Activated CD4-positive, alpha-beta memory T cell treated with anti-CD3 and anti-CD28 coated beads for 36 hours (primary cell): Measurements from ENCODE around the gene CKAP4. TPM values are rescaled to one million over a fixed set of nuclear protein-coding genes. Genes with fewer than 3 reads are reported as not detected.

Experiments
- CTCF ChIA-PET: fragments of 350-600 bp; sonication (Branson Sonifier 250); formaldehyde crosslinking; loops from one replicate; lab custom pipeline; 2021; ENCODE audit warnings: antibody characterized with exemption, inconsistent platforms; lab: Charles Lee
- POLR2A ChIA-PET: fragments of 350-600 bp; sonication (Branson Sonifier 250); formaldehyde crosslinking; loops from one replicate; lab custom pipeline; 2021; ENCODE audit warnings: antibody characterized with exemption; lab: Charles Lee
- DNase-seq: peaks from one replicate; pipeline ENCODE4 v3.0.0-alpha.2; 2020
- H3K27ac Mint-ChIP-seq: one replicate; pipeline ENCODE4 v1.8.0; 2021; ENCODE audit warnings: mixed read lengths
- H3K27me3 Mint-ChIP-seq: one replicate; pipeline ENCODE4 v1.8.0; 2021; ENCODE audit warnings: mixed read lengths
- H3K36me3 Mint-ChIP-seq: one replicate; pipeline ENCODE4 v1.8.0; 2021; ENCODE audit warnings: mixed read lengths
- H3K4me1 Mint-ChIP-seq: one replicate; pipeline ENCODE4 v1.8.0; 2021; ENCODE audit warnings: low read depth, mixed read lengths
- H3K4me3 Mint-ChIP-seq: one replicate; pipeline ENCODE4 v1.8.0; 2021; ENCODE audit warnings: mild to moderate bottlenecking, mixed read lengths
- H3K9me3 Mint-ChIP-seq: one replicate; pipeline ENCODE4 v1.8.0; 2021; ENCODE audit warnings: mixed read lengths
- intact Hi-C: fragments of 100-400 bp; cut with micrococcal nuclease; formaldehyde crosslinking; loops from one replicate; pipeline ENCODE4 v1.15.1; 2023
- total RNA-seq, 2 experiments: library from RNA; stranded (reverse); gene quantifications; one replicate each; pipeline ENCODE4 v1.2.3, GENCODE V29; 2021

Gene CKAP4
- total RNA-seq, 2 experiments from 2014 or later: 18.5 to 19.0 TPM

DNA sequence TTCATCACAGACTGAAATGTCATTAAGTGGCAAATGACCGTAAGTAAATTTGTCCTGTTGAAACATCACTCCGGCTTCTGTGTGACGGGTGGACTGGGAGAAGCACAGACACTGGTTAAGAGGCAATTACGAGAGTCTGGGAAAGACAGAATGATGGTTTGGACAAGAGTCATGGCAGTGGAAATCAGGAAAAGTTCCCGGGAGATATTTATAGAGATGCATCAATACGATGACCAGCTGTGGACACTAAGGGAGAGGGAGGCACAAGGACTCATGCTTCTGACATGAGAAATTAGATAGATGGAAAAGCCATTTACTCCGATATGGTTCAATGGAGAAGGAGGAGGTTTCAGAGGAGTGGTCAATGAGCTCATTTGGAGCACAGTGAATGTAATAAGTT lies 27.3 kb downstream of the CKAP4 start:
- peaks cover 14% of the 10 kb centered on the region for H3K27me3 Mint-ChIP-seq
- ChIA-PET POLR2A (no interaction called here), CTCF (interaction anchor here (13.4 kb wide), 1 partner anchor 61 kb away, joined by 285 read pairs; no protein-coding TSS in a partner anchor)
- intact Hi-C loops: loop anchor here (5.0 to 10.0 kb wide), 4 partner anchors 48 to 694 kb away; partner anchors contain the start of gene NUAK1
- H3K4me3 Mint-ChIP-seq: no peak overlapping the region
- H3K36me3 Mint-ChIP-seq: peaks cover 2% of the 10 kb centered on the region
- H3K27ac Mint-ChIP-seq: no peak overlapping the region
- H3K9me3 Mint-ChIP-seq: peaks cover 15% of the 10 kb centered on the region
- peaks cover 4% of the 10 kb centered on the region for H3K4me1 Mint-ChIP-seq
- DNase-seq: no peak

DNA sequence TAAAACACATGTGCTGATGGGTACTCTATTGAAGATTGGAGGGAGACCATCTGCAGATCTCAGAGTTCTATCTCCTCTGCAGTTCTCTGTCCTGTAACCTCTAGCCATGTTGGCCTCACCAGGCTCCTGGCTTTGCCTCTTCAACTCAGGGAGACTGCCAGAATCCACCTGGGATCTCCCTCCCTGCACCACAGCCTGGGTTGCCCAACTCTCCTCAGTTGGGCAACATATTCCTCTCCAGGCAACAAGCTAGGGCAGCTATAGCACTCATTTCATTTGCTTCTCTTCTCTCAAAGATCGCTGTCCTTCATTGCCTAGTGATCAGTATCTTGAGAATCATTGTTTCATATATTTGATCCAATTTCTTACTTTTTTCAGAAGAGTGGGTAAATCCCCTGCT lies 28.8 kb downstream of the CKAP4 start:
- Mint-ChIP-seq H3K9me3 (peaks cover 15% of the 10 kb centered on the region), H3K36me3 (peaks cover 2% of the 10 kb centered on the region), H3K4me1 (peaks cover 4% of the 10 kb centered on the region), H3K27me3 (peaks cover 21% of the 10 kb centered on the region), H3K27ac (no peak overlapping the region), H3K4me3 (no peak overlapping the region)
- CTCF ChIA-PET: interaction anchor here (1.5 kb wide), 1 partner anchor 8 kb away, joined by 4 read pairs; no protein-coding TSS in a partner anchor
- POLR2A ChIA-PET: no interaction called here
- intact Hi-C loops: no loop called here
- no peak for DNase-seq

DNA sequence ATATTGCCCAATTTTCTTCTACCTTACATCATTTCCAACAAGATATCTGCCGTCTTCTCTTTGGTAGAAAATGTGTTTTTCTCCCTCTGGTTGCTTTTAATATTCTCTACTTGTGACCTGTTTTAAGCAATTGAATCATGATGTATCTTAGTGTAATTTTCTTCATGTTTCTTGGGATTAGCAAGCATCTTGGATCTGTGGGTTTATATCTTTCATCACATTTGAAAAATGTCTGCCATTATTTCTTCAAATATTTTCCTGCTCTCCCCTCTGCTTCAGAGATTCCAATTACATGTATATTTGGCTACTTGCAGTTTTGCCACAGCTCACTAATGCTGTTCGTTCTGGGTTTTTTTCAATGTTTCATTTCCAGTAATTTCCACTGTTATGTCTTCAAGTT lies 30.1 kb downstream of the CKAP4 start:
- Mint-ChIP-seq H3K36me3 (peaks cover 2% of the 10 kb centered on the region), H3K9me3 (peaks cover 15% of the 10 kb centered on the region), H3K4me1 (peaks cover 4% of the 10 kb centered on the region), H3K27me3 (peaks cover 28% of the 10 kb centered on the region), H3K27ac (no peak overlapping the region), H3K4me3 (no peak overlapping the region)
- CTCF ChIA-PET: interaction anchor here (1.5 kb wide), 1 partner anchor 9 kb away, joined by 4 read pairs; no protein-coding TSS in a partner anchor
- DNase-seq: no peak
- intact Hi-C loops: no loop called here
- POLR2A ChIA-PET: no interaction called here

DNA sequence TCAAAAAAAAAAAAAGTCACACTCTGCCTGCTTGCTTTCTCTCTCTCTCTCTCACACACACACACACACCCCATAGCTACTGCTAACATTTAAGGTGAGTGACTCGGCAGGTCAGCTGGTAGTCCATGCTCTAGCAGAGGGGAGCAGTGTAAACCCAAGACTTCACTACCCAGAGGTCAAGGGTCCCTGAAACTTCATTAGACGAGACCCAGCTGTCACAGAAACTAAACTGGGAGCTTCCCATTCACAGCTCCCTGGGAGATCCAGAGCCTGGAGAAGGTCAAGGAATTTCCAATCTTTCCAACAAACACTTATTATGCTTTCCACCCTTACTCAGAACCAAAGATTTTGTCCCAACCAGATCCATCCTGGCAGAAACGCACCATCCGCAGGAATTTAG lies 33.2 kb downstream of the CKAP4 start:
- CTCF ChIA-PET: interaction anchor here (1.8 kb wide), 1 partner anchor 9 kb away, joined by 9 read pairs; no protein-coding TSS in a partner anchor
- DNase-seq: no peak
- peaks cover 32% of the 10 kb centered on the region for H3K27me3 Mint-ChIP-seq
- peaks cover 15% of the 10 kb centered on the region for H3K9me3 Mint-ChIP-seq
- no peak overlapping the region for H3K27ac Mint-ChIP-seq
- peaks cover 2% of the 10 kb centered on the region for H3K36me3 Mint-ChIP-seq
- H3K4me3 Mint-ChIP-seq: no peak overlapping the region
- no peaks in the 10 kb centered on the region for H3K4me1 Mint-ChIP-seq
- intact Hi-C loops: no loop called here
- POLR2A ChIA-PET: no interaction called here

DNA sequence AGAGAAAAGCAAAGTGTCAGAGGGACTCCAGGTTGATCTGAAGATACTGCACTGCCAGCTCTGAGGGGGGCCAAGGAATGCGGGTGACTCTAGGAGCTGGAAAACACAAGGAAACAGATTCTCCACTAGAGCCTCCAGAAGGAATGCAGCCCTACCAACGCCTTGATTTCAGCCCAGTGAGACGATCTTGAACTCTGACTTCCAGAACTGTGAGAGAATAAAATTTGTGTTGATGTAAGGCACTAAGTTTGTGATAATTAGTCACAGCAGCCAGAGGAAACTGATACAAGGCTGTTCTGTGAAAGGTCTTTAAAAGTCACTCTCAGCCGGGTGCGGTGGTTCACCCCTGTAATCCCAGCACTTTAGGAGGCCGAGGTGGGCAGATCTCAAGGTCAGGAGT lies 34.2 kb downstream of the CKAP4 start:
- intact Hi-C loops: no loop called here
- H3K4me1 Mint-ChIP-seq: no peaks in the 10 kb centered on the region
- H3K9me3 Mint-ChIP-seq: peaks cover 12% of the 10 kb centered on the region
- ChIA-PET CTCF (interaction anchor here (0.9 kb wide), 1 partner anchor 10 kb away, joined by 3 read pairs; no protein-coding TSS in a partner anchor), POLR2A (no interaction called here)
- no peak overlapping the region for H3K27ac Mint-ChIP-seq
- peaks cover 32% of the 10 kb centered on the region for H3K27me3 Mint-ChIP-seq
- no peak overlapping the region for H3K4me3 Mint-ChIP-seq
- DNase-seq: no peak
- H3K36me3 Mint-ChIP-seq: peaks cover 2% of the 10 kb centered on the region

DNA sequence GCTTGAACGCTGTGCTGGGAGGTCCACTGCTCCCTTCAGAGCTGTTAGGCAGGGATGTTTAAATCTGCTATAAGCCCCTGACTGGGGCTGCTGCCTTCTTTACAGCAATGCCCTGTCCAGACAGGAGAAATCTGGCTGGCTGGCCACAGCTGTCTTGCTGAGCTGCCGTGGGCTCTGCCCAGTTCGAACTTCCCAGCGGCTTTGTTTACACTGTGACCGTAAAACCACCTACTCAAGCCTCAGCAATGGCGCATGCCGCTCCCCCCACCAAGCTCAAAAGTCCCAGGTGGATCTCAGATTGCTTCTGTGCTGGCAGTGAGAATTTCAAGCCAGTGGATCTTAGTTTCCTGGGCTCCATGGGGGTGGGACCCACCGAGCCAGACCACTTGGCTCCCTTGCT lies 35.8 kb downstream of the CKAP4 start:
- Mint-ChIP-seq H3K36me3 (no peaks in the 10 kb centered on the region), H3K27me3 (peaks cover 36% of the 10 kb centered on the region), H3K4me3 (no peak overlapping the region), H3K27ac (no peak overlapping the region), H3K9me3 (peaks cover 8% of the 10 kb centered on the region), H3K4me1 (no peaks in the 10 kb centered on the region)
- intact Hi-C loops: no loop called here
- ChIA-PET CTCF (interaction anchor here (0.6 kb wide), 1 partner anchor 12 kb away, joined by 3 read pairs; no protein-coding TSS in a partner anchor), POLR2A (no interaction called here)
- DNase-seq: no peak

DNA sequence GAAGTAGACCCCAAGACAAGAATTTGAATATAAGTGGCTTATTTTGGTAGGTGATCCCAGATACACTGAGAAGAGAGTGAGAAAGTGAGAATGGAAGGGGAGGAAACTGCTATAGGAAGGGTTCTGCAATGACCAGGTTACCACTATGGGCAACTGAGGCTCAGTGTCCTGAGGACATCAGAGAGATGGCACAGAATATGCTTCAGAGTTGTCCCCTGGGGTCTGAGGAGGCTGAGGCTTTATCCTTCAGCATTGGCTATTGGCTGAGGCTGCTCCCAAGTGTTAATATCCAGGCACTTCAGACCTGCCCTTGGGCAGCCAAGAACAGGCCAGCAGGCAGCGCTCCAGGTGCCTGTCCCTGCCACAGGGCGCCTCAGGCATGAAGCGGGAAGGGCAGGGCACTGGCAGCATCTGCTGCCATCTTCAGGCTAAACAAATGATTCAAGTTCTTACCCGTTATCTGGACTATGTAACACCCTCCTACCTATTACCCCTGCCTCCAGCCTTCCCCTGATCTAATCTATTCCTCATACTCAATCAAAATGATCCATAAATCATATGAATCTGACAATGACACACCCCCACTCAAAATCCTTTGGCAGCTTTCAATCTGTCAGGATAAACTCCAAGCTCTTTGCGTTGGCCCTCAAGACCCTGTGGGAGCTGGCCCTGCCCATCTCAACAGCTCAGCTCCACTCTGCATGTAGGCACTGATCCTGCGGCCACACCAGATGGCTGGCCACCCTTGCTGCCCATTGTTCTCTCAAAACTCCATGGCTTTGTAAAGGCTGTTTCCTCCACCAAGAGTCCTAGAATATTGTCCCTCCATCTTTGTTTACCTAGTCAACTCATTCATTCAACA lies 42.4 kb downstream of the CKAP4 start:
- H3K4me1 Mint-ChIP-seq: no peaks in the 10 kb centered on the region
- ChIA-PET POLR2A (no interaction called here), CTCF (interaction anchor here (1.0 to 1.2 kb wide), 2 partner anchors 18 to 21 kb away, joined by 3 read pairs; no protein-coding TSS in a partner anchor)
- H3K4me3 Mint-ChIP-seq: no peak overlapping the region
- H3K9me3 Mint-ChIP-seq: peaks cover 8% of the 10 kb centered on the region
- no peaks in the 10 kb centered on the region for H3K36me3 Mint-ChIP-seq
- no peak for DNase-seq
- no peak overlapping the region for H3K27ac Mint-ChIP-seq
- intact Hi-C loops: no loop called here
- peaks cover 15% of the 10 kb centered on the region for H3K27me3 Mint-ChIP-seq

DNA sequence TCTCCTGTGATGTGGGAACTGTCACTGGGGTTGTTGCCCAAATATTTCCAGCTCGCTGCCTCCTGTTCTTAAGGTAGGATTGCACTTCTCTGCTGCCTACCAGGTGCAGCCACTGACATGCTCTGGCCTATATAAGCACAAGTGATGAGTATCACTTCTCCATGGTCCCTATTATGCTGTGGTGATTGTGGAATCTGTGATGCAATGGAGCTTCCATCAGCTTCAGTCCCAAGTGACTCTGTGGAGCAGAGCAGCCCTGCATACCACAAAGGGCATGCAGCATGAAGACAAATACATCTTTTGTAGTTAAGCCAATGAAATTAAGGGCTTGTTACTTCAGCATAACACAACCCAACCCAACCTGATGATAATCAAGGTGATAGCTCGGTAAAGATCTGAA lies 43.5 kb downstream of the CKAP4 start:
- Mint-ChIP-seq H3K36me3 (no peaks in the 10 kb centered on the region), H3K4me1 (no peaks in the 10 kb centered on the region), H3K27me3 (peaks cover 13% of the 10 kb centered on the region), H3K9me3 (peaks cover 8% of the 10 kb centered on the region), H3K4me3 (no peak overlapping the region), H3K27ac (no peak overlapping the region)
- no peak for DNase-seq
- intact Hi-C loops: no loop called here
- ChIA-PET CTCF (interaction anchor here (1.0 kb wide), 1 partner anchor 19 kb away, joined by 3 read pairs; no protein-coding TSS in a partner anchor), POLR2A (interaction anchor here (0.6 kb wide), 1 partner anchor 428 kb away, joined by 3 read pairs; no protein-coding TSS in a partner anchor)

DNA sequence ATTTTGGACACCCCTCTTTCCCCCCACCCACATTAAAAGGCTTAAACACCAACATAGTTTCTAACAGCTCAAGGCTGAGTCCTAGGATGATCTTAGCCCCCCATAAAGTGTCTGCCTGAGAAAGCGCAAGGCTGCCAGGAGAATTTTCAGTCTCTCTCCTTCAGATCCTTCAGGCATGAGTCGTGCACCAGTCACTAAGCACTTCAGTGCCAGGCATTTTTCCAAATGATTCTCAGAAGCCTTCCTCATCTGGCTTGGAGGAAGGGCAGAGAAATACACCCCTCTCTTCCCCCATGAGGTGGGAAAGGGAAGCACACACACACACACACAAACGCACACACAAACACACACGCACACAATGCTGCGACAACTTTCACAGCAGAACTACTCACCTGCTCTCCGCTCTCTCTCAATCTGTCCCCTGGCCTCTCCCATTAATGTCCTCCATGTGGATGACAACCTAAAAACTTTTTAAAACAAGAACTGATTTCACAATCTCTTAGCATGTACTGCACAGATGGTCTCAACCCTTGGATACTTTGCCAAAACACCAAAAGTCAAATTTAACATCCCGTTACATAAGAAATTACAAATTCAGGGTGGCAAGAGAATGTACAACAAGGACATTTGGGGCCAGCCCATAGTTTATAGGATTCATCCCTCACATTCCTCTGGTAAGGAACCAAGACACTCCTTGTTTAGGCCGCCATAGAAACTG lies 49.8 kb downstream of the CKAP4 start:
- Mint-ChIP-seq H3K4me3 (no peak overlapping the region), H3K36me3 (no peaks in the 10 kb centered on the region), H3K27ac (no peak overlapping the region), H3K27me3 (peaks cover 6% of the 10 kb centered on the region), H3K4me1 (no peaks in the 10 kb centered on the region), H3K9me3 (no peaks in the 10 kb centered on the region)
- ChIA-PET POLR2A (no interaction called here), CTCF (no interaction called here)
- intact Hi-C loops: no loop called here
- DNase-seq: no peak

DNA sequence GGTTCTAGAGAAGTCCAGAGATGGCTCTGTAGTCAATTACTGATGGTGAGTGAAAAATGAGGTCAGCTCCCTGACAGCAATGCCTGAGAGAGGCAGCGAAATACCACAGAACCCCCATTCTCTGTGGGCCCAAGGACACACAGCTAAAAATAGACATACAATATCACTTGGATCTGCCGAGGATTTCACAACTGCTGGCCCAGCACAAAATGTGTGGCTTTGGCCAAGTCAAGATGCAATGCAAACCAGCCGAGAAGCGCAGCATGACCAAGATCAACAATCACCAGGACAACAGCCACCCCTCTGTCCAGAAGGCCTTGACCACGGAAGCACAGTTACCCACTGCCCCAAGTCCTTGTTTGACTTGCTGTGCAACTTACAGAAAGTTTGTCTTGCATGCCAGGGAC lies 52.2 kb downstream of the CKAP4 start:
- Mint-ChIP-seq H3K4me1 (no peaks in the 10 kb centered on the region), H3K27me3 (peaks cover 6% of the 10 kb centered on the region), H3K27ac (no peak overlapping the region), H3K9me3 (no peaks in the 10 kb centered on the region), H3K36me3 (no peaks in the 10 kb centered on the region), H3K4me3 (no peak overlapping the region)
- intact Hi-C loops: no loop called here
- POLR2A ChIA-PET: no interaction called here
- no peak for DNase-seq
- CTCF ChIA-PET: no interaction called here

DNA sequence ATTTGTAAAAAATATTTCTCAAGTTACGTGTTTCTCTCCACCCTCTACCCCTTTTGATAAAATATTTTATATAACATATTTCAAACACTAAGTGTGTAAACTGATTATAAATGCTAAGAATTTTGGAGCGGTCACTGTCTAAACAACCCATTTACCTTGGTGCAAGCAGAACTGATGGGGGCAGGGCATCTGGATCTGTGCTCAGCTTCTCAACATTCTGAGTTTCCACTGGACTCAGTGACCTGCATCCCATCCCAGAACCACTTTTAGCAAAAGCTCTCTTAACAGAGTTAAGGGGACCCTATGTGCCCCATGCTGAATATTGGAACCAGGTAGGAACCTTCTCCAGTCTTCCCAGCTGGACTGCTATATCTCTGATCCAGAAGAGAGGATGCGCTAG lies 53.5 kb downstream of the CKAP4 start:
- ChIA-PET POLR2A (no interaction called here), CTCF (no interaction called here)
- no peaks in the 10 kb centered on the region for H3K4me1 Mint-ChIP-seq
- no peak overlapping the region for H3K4me3 Mint-ChIP-seq
- intact Hi-C loops: no loop called here
- no peak for DNase-seq
- no peak overlapping the region for H3K27ac Mint-ChIP-seq
- H3K27me3 Mint-ChIP-seq: peaks cover 6% of the 10 kb centered on the region
- no peaks in the 10 kb centered on the region for H3K36me3 Mint-ChIP-seq
- no peaks in the 10 kb centered on the region for H3K9me3 Mint-ChIP-seq
